HUES64 (cell line): ENCODE data around the gene SLC26A9.

ENCODE experiments used
- H3K27ac ChIP-seq: 2 replicates; pipeline ENCODE4 v1.7.0; 2013; ENCODE audit warnings: low read depth, low read length, inconsistent platforms
- H3K27me3 ChIP-seq: 2 replicates; pipeline ENCODE4 v1.6.1; 2013; ENCODE audit warnings: mild to moderate bottlenecking, low read length; ENCODE audit not compliant: insufficient read depth
- H3K36me3 ChIP-seq: 2 replicates; pipeline ENCODE4 v1.6.1; 2013; ENCODE audit warnings: mild to moderate bottlenecking, low read length; ENCODE audit not compliant: insufficient read depth
- H3K4me1 ChIP-seq: 2 replicates; pipeline ENCODE4 v1.6.1; 2013; ENCODE audit warnings: mild to moderate bottlenecking, low read length, moderate library complexity; ENCODE audit not compliant: insufficient read depth
- H3K4me3 ChIP-seq: 2 replicates; pipeline ENCODE4 v1.5.1; 2013; ENCODE audit warnings: mild to moderate bottlenecking, low read length, moderate library complexity
- H3K9ac ChIP-seq: 2 replicates; pipeline ENCODE4 v1.6.1; 2013; ENCODE audit warnings: mild to moderate bottlenecking, low read depth, low read length
- H3K9me3 ChIP-seq: 2 replicates; pipeline ENCODE4 v1.6.1; 2013; ENCODE audit warnings: low read depth, low read length; ENCODE audit not compliant: insufficient read depth
- WGBS: fragments of 150-250, 120-280 bp; methylation state at CpG from one replicate; pipeline ENCODE4 v1.1.7; 2013; ENCODE audit warnings: missing lambda C conversion rate; 5-methylcytosine and 5-hydroxymethylcytosine counted together

Gene SLC26A9

GRCh38 chr1:205933671-205934618 lies 9.3 kb downstream of the SLC26A9 start:
- WGBS, result 51% methylated on average over 7 of the region's 7 CpGs
- Histone ChIP-seq H3K27me3 (0 out of 2 replicates have a peak, but pooled peaks cover 5% of the 10 kb centered on the region), H3K9ac (peak overlapping the region; percentile 42; the same call in 1 of the 2 replicates), H3K9me3 (no peaks in the 10 kb centered on the region), H3K4me1 (peaks cover 18% of the 10 kb centered on the region), H3K36me3 (no peaks in the 10 kb centered on the region), H3K27ac (peak overlapping the region; percentile 67), H3K4me3 (no peak overlapping the region)

- no peaks in the 10 kb centered on the region for H3K27me3 ChIP-seq
- no peak overlapping the region for H3K4me3 ChIP-seq
- H3K9ac ChIP-seq, result no peak overlapping the region
- WGBS, result 92% methylated on average over 6 of the region's 6 CpGs
- peaks cover 18% of the 10 kb centered on the region for H3K4me1 ChIP-seq
- H3K27ac ChIP-seq, result peak overlapping the region; percentile 67; the same call in 1 of the 2 replicates
- H3K9me3 ChIP-seq, result no peaks in the 10 kb centered on the region
- H3K36me3 ChIP-seq, result no peaks in the 10 kb centered on the region
Observed at GRCh38 chr1:205932776-205933175, 10.5 kb downstream of the SLC26A9 start.

GRCh38 chr1:205930799-205931281 lies 12.4 kb downstream of the SLC26A9 start:
- no peak overlapping the region for H3K9ac ChIP-seq
- H3K27ac ChIP-seq, result no peak overlapping the region
- WGBS, result 91% methylated on average over 4 of the region's 4 CpGs
- no peaks in the 10 kb centered on the region for H3K9me3 ChIP-seq
- no peaks in the 10 kb centered on the region for H3K27me3 ChIP-seq
- H3K4me1 ChIP-seq, result peaks cover 15% of the 10 kb centered on the region
- H3K4me3 ChIP-seq, result no peak overlapping the region
- H3K36me3 ChIP-seq, result no peaks in the 10 kb centered on the region

DNA sequence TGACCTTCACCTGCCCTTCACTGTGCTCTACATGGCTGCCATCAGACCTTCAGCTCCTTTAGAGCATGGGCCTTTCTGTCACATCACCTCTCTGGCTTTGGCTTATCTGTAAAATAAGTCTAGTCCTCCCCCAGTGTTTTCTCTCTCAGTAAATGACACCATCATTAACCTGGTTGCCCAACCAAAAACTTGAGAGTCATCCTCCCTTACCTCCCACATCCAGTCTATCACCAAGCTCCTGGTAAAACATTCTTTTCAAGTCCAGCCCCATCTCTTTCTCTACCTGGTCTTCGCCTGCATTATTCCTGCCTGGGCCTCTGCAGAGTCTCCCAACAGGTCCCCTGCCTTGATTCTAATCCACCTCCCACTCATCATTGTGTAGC lies 13.1 kb downstream of the SLC26A9 start:
- WGBS, result 91% methylated on average over 1 of the region's 1 CpG
- H3K4me1 ChIP-seq, result peaks cover 22% of the 10 kb centered on the region
- H3K9me3 ChIP-seq, result no peaks in the 10 kb centered on the region
- no peak overlapping the region for H3K27ac ChIP-seq
- H3K36me3 ChIP-seq, result no peaks in the 10 kb centered on the region
- H3K4me3 ChIP-seq, result no peak overlapping the region
- H3K27me3 ChIP-seq, result no peaks in the 10 kb centered on the region
- no peak overlapping the region for H3K9ac ChIP-seq

DNA sequence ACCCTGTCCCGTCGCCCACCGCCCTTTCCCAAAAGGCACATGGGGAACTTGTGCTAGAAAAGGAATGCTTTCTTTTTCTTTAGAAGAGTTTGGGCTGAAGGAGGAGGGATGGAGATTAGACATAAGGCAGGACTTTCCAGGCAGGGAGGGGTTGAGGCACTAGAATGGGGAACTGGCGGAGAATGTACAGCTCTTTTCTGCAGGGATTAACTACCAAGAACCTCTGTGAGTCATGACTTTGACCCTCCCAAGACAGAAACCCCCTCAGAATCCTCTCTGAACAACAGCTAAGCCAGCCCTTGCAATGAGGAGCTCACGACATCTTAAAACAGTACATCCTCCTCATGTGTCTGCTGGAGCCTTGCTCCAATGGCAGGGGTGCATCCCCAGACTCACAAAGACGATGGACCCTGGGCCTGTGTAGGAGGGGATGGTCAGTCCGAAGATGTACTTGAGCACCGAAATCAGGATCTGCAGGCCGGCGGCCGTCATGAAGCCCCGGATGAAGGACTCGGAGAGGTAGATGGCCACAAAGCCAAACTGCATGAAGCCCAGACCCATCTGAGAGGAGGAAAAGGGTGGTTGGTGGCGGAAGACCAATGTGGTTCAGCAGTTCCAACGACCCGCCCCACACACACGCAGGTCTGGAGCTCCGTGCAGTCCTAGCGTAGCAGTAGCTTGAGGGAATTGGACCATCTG lies 13.6 kb downstream of the SLC26A9 start:
- Histone ChIP-seq H3K27ac (no peak overlapping the region), H3K4me1 (peaks cover 24% of the 10 kb centered on the region), H3K36me3 (no peaks in the 10 kb centered on the region), H3K4me3 (no peak overlapping the region), H3K27me3 (no peaks in the 10 kb centered on the region), H3K9ac (no peak overlapping the region), H3K9me3 (no peaks in the 10 kb centered on the region)
- WGBS, result 95% methylated on average over 19 of the region's 19 CpGs

- H3K9ac ChIP-seq, result no peak overlapping the region
- H3K9me3 ChIP-seq, result no peaks in the 10 kb centered on the region
- H3K27me3 ChIP-seq, result no peaks in the 10 kb centered on the region
- H3K36me3 ChIP-seq, result no peaks in the 10 kb centered on the region
- H3K4me3 ChIP-seq, result no peak overlapping the region
- H3K27ac ChIP-seq, result no peak overlapping the region
- 94% methylated on average over 5 of the region's 5 CpGs for WGBS
- peaks cover 14% of the 10 kb centered on the region for H3K4me1 ChIP-seq
Observed at GRCh38 chr1:205928317-205928716, 14.9 kb downstream of the SLC26A9 start.

DNA sequence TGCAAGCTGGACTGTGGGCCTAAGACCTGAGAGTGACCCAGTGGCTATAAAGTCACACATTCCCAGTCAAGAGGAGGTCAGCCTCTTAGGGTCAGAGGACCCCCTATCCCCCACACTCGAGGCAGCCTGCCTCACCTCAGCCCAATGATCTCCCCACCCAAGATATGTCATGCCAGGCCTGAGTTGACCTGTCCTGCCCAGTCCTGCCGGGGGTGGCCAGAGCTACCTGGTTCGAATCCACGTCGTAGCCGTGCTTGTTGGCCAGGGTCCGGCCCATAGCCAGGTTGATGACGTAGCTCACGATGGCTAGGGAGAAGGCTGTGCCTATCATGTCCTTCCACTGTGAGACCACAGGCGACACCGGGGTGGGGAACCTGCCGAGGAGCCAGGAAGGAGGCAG lies 15.6 kb downstream of the SLC26A9 start:
- Histone ChIP-seq H3K9me3 (no peaks in the 10 kb centered on the region), H3K36me3 (no peaks in the 10 kb centered on the region), H3K4me1 (peaks cover 9% of the 10 kb centered on the region; the same call in 1 of the 2 replicates), H3K27ac (no peak overlapping the region), H3K9ac (no peak overlapping the region; the same call in 1 of the 2 replicates), H3K4me3 (no peak overlapping the region), H3K27me3 (no peaks in the 10 kb centered on the region)
- WGBS, result 94% methylated on average over 12 of the region's 12 CpGs

DNA sequence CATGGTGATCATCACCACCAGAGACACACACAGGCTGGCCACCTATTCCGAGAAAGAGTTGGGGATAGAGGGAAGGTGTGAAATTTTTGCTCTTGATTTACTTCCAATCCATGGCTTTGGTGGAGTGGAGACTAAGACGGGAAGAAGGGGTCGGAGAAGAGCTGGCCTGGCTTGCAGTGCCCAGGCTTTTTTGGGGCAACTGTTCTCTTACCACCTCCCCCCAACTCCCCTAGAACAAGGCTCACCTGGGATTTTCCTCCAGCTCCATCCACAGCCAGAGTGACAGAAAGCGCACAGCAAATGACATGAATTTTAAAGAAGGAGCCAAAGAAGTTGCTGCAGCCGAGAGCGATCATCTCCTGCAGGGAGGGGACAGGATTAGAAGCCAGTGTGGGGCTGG lies 16.0 kb downstream of the SLC26A9 start:
- Histone ChIP-seq H3K27ac (no peak overlapping the region), H3K4me1 (peaks cover 9% of the 10 kb centered on the region; the same call in 1 of the 2 replicates), H3K36me3 (no peaks in the 10 kb centered on the region), H3K27me3 (no peaks in the 10 kb centered on the region), H3K4me3 (no peak overlapping the region), H3K9me3 (no peaks in the 10 kb centered on the region), H3K9ac (no peak overlapping the region; the same call in 1 of the 2 replicates)
- 92% methylated on average over 6 of the region's 6 CpGs for WGBS

GRCh38 chr1:205926636-205927035 lies 16.6 kb downstream of the SLC26A9 start:
- WGBS, result 95% methylated on average over 8 of the region's 8 CpGs
- H3K4me1 ChIP-seq, result peaks cover 9% of the 10 kb centered on the region; the same call in 1 of the 2 replicates
- H3K4me3 ChIP-seq, result no peak overlapping the region
- H3K27me3 ChIP-seq, result no peaks in the 10 kb centered on the region
- H3K9me3 ChIP-seq, result no peaks in the 10 kb centered on the region
- no peak overlapping the region for H3K27ac ChIP-seq
- no peak overlapping the region for H3K9ac ChIP-seq
- no peaks in the 10 kb centered on the region for H3K36me3 ChIP-seq

DNA sequence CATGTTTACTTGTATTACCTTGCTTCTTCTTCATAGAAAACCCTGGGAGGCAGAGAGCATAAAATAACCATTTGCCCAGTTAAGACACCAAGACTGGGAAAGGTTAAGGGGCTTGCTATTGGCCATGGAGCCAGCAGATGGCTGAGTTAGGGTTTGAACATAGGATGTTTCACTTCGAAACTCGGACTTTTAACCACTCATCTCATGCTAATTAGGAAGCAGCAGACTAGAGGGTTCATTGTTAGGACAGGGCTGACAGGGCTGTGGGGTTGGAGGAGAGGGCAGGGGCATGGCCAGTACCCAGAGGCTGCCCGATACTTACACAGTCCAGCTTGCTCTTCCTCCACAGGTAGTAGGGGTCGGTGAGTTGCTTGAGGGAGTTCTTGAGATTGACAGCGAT lies 17.0 kb downstream of the SLC26A9 start:
- H3K4me3 ChIP-seq, result no peak overlapping the region
- peaks cover 9% of the 10 kb centered on the region; the same call in 1 of the 2 replicates for H3K4me1 ChIP-seq
- 97% methylated on average over 5 of the region's 5 CpGs for WGBS
- no peaks in the 10 kb centered on the region for H3K36me3 ChIP-seq
- no peak overlapping the region for H3K9ac ChIP-seq
- no peaks in the 10 kb centered on the region for H3K27me3 ChIP-seq
- H3K9me3 ChIP-seq, result no peaks in the 10 kb centered on the region
- H3K27ac ChIP-seq, result no peak overlapping the region

GRCh38 chr1:205925736-205926135 lies 17.5 kb downstream of the SLC26A9 start:
- no peak overlapping the region for H3K27ac ChIP-seq
- H3K27me3 ChIP-seq, result no peaks in the 10 kb centered on the region
- H3K36me3 ChIP-seq, result no peaks in the 10 kb centered on the region
- WGBS, result 84% methylated on average over 9 of the region's 9 CpGs
- H3K4me3 ChIP-seq, result no peak overlapping the region
- peaks cover 9% of the 10 kb centered on the region; the same call in 1 of the 2 replicates for H3K4me1 ChIP-seq
- H3K9me3 ChIP-seq, result no peaks in the 10 kb centered on the region
- no peak overlapping the region for H3K9ac ChIP-seq
